ENCODE data around the gene PREX1.
A peak's percentile ranks its signal among the peaks of the same experiment; 100 is the strongest.
"Not testable (repeated sequence)": the region's sequence is repeated elsewhere in the genome, so short reads cannot be mapped to it uniquely, and the experiment has no call there.

The PREX1 gene

DNA sequence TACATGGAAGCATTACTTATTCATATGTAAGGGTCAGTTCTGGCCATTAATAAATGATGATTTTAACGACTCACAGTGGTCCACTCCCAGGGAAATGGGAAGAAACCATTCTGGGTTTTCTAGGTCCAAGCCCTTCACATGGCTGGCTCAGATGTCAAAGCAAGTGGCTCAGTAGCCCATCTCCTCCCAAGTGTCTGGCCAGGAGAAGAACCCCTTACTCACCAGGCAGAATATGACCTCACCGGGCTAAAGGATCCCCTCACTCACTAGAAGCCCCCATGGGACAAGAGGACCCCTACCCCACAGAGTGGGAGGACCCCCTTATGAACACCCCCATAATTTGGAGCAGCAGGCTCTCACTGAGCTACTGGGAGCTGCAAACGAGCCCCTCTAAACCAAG, 34.0 kb downstream of the PREX1 start:
- no peak for DNase-seq (ENCODE audit: low read depth in 3 of 3)

DNA sequence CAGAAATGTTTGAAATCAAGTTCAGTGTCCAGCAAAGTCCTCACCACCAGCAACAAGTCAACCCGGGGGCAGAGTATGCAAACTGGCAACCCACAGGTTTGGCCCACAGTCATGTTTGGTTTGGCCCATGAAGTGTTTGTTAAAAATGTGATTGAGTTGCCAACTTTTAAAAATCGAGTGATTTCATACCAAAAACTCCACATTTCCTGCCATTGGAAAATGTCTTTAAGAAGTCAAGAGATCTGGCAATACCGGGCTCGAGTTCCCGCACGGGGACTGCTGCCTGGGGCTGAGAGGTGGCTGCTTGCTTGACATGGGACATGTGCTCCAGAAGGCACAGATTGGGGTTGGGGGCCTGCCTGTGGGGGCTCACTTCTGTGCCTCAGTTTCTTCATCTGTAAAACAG, 36.1 kb downstream of the PREX1 start:
- DNase-seq (ENCODE audit: low read depth in 3 of 3), result no peak

DNA sequence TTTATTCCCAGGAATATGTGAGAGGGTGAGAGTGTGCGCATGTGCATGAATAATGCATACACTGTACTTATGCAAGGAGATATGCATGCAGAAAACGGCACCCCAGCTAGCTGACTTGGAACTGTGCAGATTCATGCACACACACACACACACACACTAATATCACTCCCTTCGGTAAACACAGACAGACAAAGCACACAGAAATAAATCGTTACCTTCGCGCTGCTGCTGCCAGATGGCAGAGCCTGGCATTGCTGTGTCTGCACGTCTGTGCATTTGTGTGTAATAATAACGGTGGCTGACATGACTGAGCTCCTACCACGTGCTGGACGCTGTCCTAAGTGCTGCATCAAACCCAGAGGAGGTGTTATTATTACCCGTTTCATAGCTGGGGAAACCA, 36.8 kb downstream of the PREX1 start:
- DNase-seq (ENCODE audit: low read depth in 3 of 3), result no peak

DNA sequence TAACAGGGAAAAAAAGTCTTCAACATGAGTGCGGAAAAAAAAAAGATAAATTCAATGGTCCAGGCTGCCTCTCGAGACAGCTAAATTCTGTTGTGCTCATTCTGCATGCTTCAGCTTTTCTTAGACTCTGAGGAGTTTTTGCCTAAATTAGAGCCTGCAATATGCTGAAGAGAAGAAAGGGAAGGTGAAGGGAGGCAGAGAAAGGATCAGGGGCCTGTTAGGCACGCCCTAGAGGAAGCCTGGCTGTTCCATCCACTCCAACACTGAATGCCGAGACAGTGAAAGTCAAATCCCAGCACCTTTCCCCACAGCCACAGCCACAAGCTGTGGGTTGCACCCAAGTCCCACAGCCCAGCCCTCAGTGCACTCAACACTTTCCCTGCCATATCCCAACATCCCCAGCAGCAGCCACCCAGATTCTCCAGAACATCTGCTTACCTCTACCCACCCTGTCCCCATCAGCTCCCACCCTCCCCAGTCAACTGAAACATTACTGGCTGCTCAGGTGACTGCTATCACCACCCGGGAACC, 37.3 kb downstream of the PREX1 start:
- no peak for DNase-seq (ENCODE audit: low read depth in 3 of 3)

DNA sequence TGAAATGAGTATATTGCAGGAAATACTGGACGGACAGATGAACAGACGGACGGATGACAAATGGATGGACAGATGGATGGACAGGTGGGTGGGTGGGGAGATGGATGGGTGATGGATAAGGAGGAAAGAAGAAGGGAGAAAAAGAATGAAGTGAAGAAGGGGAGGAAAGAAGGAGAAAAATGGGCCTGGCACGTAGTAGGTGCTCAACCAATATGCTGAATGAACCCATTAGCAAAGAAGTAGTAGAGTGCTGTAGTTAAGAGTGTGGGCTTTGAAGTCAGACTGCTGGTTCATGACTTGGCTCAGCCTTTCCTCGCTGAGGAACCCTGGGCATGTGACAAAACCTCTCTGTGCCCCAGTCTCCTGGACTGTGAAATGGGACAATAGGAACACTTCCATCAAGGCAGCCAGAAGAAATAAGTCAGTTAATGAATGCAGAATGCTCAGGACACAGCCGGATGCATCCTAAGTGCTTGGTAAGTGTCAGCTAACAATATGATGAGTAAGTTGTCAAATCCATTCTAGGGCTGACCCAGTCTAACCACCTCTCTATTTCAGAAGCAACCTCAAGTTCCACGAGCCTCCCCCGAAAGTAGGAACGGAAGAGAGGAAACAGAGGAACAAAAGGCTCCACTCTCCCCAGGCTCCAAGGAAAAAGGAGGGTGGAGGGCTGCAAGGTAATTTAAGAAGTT, 37.9 kb downstream of the PREX1 start:
- DNase-seq (ENCODE audit: low read depth in 3 of 3), result no peak

DNA sequence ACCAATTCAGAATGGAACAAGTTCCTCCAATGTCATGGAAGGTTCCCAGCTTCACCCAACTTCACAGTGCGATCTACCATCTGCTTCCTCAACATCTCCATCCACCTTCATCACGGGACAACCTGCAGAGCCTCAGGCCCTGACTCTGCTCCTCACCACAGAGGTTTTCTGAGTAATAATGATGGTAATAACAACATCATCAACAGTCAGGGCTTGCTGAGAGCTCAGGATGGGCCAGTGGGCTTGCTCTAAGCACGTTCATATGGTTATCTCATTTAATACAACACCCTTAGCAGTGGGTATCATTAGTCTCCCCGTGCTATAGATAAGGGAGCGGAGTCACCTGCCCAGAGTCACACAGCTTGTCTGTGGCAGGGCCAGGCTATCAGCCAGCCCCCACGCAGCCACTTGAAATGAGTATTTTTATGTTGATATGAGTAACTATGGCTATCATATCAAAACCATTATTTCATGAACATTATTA, 38.6 kb downstream of the PREX1 start:
- no peak for DNase-seq (ENCODE audit: low read depth in 3 of 3)

DNA sequence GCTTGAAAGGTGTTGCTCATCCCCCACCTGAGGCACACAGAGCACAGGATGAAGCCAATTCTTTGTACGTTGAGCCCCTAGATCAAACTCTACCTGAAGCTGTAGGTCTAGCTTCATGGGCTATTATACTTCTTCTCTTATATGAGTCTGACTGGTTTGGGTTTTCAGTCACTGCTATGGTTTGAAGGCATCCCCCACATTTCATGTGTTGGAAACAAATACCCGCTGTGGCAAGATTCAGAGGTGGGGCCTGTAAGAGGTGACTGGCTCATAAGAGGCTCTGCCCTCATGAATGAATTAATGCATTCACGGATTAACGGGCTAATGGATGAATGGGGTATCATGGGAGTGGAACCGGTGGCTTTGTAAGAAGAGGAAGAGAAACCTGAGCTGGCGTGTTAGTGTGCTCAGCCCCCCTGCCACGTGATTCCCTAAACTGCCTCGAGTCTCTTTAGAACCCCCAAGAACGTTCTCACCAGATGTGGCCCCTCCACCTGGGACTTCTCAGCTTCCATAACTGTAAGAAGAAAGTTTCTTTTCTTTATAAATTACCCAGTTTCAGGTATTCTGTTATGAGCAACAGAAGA, 39.2 kb downstream of the PREX1 start:
- DNase-seq (ENCODE audit: low read depth in 3 of 3), result no peak

DNA sequence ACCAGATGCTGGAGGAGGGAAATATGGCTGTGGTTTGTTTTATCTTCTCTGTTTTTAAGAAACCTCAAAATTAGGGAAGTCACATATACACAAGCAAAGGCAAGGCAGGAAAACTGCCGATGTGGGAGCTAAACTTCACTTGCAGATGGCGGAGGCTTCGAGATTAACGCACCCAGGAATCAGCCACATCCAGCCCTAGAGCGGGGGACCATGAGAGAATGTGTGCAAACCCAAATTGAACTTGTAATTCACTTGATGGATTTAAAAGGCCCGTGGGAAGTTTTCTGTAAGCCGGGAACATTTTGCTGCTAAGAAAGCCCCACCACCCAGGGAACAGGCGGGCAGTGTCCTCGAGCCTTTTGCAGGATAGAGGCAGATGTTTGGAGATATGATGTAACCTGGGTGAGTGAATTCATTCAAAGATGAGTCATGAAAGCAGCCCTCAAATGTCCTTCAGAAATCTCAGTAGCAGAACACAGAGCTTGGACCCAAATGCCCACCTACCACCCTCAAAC, 39.9 kb downstream of the PREX1 start:
- no peak for DNase-seq (ENCODE audit: low read depth in 3 of 3)

DNA sequence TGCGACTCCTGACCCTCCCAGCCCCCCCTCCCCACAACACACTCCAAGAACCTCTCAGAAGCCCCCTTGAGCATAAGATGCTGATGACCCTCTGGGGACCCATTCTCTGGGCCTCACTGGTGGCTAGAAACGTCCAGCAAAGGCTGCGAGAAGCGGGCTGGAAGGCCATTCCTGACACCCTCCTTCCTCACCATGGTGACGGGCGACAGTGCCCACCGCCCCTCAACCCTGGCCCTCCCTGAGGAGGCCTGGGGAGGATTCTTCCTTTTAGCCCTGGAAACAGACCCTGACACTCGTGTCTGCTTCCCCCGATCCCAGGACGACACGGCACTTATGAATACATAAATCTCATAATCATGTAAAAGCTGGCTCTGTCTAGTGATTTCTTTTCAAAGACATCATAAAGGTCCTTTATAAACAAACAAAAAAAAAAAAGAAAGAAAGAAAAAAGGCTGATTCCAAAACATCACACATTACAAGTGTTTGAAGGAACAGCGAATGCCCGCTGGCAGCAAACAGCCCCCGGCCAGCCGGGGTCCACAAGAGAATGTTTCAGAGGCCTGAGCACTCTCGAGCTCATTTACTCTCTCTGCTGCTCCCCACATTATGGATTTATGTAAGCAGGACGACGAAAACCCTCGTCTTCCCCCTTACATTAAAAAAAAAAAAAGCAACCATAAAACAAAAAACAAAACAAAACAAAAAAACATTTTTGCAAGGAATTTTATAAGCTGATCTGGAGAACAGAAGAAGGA, 40.7 kb downstream of the PREX1 start:
- DNase-seq (ENCODE audit: low read depth in 3 of 3), result no peak

DNA sequence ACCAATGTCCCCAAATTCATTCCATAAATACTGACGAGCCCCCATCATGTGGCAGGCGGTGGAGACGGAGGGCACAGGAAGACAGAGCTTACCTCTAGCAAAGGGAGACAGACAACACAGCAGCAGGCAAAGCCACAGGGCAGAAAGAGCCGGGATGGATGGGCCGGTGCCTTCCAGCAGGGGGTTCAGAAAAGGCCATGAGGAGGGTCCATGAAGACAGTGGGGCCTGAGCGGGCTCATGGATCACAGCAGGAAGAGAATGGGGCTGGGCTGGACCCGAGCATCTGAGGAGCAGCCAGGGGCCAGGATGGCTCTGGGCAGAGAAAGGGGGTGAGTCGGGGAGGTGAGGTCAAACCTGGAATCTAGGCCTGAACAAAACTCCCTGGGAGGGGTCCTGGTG, 42.0 kb downstream of the PREX1 start:
- DNase-seq (ENCODE audit: low read depth in 3 of 3), result no peak

DNA sequence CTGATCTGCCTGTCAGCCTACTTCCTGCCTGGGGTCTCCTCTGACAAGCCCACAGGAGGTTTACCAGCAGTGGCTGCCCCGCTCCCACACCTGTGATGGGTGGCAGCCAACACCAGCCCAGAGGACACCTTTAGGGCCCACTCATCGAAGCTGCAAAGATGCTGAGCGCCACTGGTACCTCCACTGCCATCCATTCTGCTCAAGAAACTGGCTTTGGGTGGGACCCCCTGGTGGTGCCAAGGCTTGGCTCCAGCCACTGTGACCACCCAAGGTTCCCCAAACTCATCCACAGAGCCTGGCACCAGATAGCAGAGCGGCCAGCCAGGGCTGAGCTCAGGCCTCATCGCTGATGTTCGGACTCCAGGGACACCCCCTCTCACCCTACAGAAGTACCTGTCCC, 42.5 kb downstream of the PREX1 start:
- no peak for DNase-seq (ENCODE audit: low read depth in 3 of 3)

DNA sequence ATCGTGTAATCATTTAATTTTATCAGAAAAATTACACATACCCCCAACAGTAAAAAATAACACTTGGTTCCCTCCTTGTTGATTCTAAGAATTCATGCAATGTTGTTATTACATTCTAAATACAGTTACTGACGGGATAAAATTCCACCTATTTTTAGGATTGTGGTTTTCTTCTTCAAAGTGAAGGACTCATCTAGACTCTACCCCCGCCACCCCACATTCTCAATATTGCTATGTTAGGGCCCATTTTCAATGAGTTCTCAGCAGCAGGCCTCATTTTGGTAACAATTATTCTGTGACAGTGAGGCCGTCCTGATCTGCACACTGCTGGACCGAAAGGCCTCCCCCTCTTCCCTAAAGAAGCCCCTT, 43.5 kb downstream of the PREX1 start:
- no peak for DNase-seq (ENCODE audit: low read depth in 3 of 3)

DNA sequence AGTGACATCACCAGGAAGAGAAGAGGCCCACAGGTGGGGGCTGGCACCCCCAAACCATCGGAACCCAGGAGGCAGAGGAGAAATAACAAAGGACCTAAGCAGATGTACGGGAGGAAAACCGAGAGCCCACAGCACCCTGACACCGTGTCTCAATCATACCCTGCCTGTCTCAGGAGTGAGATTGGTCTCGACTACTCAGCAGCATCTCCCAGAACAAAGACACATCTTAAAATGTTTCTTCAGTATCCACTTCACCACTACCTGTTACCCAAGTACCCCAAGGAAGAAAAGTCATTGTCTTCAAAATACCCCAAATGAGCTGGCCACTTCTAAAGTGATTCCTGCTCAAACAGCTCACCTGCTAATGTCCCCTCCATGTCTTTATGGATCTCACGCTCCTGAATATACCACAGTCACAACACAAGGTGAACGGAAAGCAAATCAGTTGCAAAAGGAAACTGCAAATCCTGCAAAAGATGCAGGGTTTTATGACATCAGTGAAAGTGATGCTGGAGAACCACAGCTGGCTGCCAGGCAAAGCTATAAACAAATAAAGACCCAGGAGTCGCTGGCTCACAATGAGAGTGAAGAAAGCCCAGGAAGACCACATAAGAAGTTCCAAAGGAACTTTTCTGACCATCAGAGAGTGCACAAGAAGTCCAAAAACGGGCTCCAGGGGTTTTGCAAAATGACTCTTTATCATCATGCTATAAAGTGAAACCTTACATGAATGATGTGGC, 44.1 kb downstream of the PREX1 start:
- peak in 1 of 3 donors; percentile 23 for DNase-seq (ENCODE audit: low read depth in 3 of 3)

DNA sequence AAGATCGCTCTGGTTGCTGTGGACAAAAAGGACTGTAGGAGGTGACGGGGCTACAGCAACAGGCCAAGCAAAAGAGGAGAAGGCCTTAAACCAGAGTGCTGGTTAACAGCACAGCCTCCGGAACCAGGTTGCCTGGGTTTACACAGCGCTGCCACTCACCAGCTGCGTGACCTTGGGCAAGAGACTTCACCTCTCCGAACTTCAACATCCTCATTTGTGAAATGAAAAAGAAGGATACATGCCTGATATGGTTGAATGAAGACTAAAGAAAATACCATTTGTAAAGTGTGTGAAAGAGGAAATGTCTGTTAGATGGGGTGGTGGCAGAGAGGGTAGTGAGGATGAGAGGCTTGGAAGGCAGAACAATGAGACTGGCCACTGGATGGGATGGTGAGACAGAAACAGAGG, 44.9 kb downstream of the PREX1 start:
- DNase-seq (ENCODE audit: low read depth in 3 of 3), result no peak

DNA sequence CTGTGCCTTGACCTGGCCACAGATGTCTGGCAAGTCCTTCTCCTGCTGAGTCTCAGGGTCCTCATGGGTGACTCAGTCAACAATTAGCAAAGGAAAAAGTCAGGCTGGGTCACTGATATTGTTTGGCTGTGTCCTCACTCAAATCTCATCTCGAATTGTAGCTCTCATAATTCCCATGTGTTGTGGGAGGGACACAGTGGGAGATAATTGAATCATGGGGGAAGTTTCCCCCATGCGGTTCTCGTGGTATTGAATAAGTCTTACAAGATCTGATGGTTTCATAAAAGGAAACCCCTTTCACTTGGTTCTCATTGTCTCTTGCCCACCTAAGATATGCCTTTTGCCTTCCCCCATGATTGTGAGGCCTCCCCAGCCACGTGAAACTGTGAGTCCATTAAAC, 45.7 kb downstream of the PREX1 start:
- no peak for DNase-seq (ENCODE audit: low read depth in 3 of 3)

DNA sequence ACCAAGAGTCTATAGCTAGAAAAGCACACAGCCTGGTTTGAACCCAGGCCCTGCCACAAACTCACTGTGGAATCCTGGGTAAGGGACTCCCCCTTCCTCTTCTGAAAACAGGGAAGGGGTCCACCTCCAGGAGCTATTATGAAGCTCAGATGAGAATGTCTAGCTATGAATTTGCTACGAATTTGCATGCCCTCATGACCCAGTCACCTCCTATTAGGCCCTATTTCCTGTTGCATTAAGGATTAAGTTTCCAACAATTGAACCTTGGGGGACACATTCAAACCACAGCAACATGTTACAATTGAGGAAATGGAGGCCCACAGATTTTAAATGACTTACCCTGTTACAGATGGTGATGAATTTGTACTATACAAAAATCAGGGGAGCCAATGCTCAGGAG, 46.2 kb downstream of the PREX1 start:
- DNase-seq (ENCODE audit: low read depth in 3 of 3), result no peak

DNA sequence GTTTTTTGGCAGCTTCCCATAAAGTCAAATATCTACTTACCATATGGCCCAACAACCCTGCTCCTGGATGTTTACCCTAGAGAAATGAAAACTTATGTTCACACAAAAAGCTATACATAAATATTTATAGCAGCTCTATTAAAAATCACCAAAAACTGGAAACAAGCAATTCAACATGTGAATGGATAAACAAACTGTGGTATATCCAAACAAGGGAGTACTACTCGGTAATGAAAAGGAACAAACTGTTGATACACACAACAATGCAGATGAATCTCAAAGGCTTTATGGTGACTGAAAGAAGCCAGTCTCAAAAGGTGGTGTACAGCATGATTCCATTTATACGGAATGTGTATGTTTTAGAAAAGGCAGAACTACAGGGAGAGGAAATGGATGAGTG, 48.4 kb downstream of the PREX1 start:
- no peak for DNase-seq (ENCODE audit: low read depth in 3 of 3)

DNA sequence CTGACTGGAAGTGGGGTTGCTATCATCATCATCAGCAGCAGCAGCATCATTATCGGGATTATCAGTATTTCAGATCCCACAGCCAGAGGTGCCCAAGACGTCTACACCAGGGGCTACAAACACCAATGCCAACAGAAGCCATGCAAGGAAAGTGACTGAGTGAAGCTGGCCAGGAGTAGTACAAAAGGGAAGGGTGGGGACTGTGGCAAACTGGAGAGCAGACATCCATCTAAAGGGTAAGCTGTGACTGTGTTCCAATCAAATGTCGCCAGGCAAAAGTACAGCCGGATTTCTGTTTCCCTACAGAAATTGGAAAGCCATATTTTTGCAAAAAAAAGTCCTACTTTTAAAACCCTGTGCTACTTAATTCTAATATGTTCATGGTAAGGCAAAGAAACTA, 50.0 kb downstream of the PREX1 start:
- DNase-seq (ENCODE audit: low read depth in 3 of 3), result no peak

DNA sequence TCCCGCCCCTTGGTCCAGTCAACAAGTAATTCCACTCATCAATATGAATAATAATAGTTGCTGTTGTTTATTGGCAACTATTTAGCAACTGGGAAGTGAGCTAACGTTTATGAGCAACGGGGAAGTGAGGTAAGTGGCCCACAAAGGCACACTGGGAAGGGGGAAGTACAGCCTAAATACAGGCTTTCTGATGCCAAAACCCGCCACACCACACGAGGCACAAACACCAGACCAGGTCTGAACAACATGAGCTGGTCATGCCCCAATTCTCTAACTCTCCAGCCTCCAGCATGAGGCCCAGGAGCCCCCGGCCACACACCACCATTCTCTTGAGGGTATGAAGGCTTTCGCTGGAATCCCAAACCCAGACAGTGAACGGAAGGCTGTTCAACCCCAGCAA, 50.8 kb downstream of the PREX1 start:
- DNase-seq (ENCODE audit: low read depth in 3 of 3), result no peak

DNA sequence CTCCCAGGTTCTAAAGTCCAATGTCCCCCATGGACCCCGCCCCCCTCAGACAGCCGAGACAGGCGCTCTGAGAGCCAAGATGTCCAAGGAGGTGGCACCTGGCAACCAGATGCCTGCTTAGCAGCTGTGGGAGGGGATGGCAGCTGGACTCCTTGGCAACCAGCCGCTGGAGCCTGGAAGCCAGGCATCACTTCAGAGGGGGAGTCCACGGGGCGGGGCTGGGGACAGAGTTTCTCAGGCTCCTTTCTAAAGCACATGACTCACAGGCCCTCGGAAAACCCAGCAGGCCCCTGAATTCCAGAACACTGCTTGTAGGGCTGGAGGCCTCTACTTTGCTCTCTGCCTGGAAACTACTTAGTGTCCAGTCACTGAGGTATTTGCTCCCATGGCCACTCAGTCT, 51.5 kb downstream of the PREX1 start:
- no peak for DNase-seq (ENCODE audit: low read depth in 3 of 3)

DNA sequence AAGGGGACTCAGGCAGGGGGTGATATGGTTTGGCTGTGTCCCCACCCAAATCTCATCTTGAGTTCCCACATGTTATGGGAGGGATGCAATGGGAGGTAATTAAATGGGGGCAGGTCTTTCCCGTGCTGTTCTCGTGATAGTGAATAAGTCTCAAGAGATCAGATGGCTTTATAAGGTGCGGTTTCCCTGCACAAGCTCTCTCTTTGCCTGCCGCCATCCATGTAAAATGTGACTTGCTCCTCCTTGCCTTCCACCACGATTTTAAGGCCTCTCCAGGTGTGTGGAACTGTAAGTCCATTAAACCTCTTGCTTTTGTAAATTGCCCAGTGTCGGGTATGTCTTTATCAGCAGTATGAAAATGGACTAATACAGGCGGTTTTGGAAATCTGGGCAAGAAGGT, 52.3 kb downstream of the PREX1 start:
- not testable (repeated sequence) for DNase-seq (ENCODE audit: low read depth in 3 of 3)

DNA sequence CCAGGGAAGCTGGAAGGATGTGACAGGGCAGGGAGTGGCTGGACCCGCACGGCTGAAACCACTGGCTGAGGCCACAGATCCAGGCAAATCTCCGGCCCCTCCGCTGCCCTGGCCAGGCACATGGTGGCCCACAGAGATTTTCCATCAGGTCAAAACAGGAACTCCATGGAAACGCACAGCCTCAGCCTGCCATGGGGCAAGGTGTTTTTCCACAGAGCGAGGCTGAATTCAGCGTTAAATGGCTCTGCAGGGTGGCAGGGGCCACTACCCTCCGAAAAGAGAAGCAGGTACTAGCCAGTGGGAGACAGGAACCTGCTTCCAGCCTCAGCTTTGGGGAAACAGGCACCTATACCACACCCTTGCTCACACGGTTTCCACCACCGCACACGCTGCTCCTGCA, 53.1 kb downstream of the PREX1 start:
- no peak for DNase-seq (ENCODE audit: low read depth in 3 of 3)

Data from stimulated activated CD4-positive, alpha-beta T cell treated with anti-CD3 and anti-CD28 coated beads, TNF-alpha, amount 100 ng/mL, for 48 hours (primary cell).